ENCODE results near the gene BABAM1.

GRCh38 chr19:17296273-17296672 is 29.0 kb downstream of the BABAM1 start:
- no peak for TF ChIP-seq CTCF (conservative IDR thresholded peaks at IDR 0.05)
- TF ChIP-seq ZFX (IDR thresholded peaks at IDR 0.05) = no peak

All from C4-2B (cell line).